ENCODE results near the gene AURKAIP1.

The AURKAIP1 gene

GRCh38 chr1:1345860-1346500, 29.0 kb downstream of the AURKAIP1 start:
- no peak overlapping the region for H3K4me3 ChIP-seq (ENCODE audit: low read depth, low read length)
- TF ChIP-seq POLR2A (IDR thresholded peaks at IDR 0.05; ENCODE audit: extremely low read depth, insufficient read length) = no peak
- TF ChIP-seq, protein P1, sequence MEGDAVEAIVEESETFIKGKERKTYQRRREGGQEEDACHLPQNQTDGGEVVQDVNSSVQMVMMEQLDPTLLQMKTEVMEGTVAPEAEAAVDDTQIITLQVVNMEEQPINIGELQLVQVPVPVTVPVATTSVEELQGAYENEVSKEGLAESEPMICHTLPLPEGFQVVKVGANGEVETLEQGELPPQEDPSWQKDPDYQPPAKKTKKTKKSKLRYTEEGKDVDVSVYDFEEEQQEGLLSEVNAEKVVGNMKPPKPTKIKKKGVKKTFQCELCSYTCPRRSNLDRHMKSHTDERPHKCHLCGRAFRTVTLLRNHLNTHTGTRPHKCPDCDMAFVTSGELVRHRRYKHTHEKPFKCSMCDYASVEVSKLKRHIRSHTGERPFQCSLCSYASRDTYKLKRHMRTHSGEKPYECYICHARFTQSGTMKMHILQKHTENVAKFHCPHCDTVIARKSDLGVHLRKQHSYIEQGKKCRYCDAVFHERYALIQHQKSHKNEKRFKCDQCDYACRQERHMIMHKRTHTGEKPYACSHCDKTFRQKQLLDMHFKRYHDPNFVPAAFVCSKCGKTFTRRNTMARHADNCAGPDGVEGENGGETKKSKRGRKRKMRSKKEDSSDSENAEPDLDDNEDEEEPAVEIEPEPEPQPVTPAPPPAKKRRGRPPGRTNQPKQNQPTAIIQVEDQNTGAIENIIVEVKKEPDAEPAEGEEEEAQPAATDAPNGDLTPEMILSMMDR (IDR thresholded peaks at IDR 0.05; ENCODE audit: low read depth, low read length) = no peak
- no peak for TF ChIP-seq MAX (IDR thresholded peaks at IDR 0.05; ENCODE audit: low read depth, low read length)
- no peak for TF ChIP-seq MYC (IDR thresholded peaks at IDR 0.05; ENCODE audit: low read depth, low read length)
- DNase-seq (ENCODE audit: low read depth) = no peak

DNA sequence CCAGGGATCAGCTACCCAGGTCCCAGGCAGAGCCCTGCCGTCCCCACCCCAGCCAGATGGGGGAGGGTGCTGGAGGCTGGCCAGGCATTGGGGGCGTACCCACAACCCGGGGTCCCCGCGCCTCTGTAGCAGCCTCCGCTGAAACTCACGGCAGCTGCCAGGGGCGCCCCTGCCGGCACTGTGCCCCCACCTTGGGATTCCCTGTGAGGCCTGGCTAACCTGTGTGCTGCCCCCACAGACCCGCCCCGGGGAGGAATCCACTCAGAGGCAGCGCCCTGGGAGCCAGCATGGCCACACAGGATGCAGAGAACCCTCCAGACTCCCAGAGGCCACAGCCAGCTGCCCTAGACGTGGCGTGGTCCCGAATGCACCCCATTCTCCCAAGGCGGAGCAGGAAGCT, 29.6 kb downstream of the AURKAIP1 start:
- no peak for DNase-seq (ENCODE audit: low read depth)
- no peak overlapping the region for H3K4me3 ChIP-seq (ENCODE audit: low read depth, low read length)
- no peak for TF ChIP-seq POLR2A (IDR thresholded peaks at IDR 0.05; ENCODE audit: extremely low read depth, insufficient read length)
- no peak for TF ChIP-seq MAX (IDR thresholded peaks at IDR 0.05; ENCODE audit: low read depth, low read length)
- TF ChIP-seq, protein P1 (IDR thresholded peaks at IDR 0.05; ENCODE audit: low read depth, low read length) = no peak
- TF ChIP-seq MYC (IDR thresholded peaks at IDR 0.05; ENCODE audit: low read depth, low read length) = no peak

DNA sequence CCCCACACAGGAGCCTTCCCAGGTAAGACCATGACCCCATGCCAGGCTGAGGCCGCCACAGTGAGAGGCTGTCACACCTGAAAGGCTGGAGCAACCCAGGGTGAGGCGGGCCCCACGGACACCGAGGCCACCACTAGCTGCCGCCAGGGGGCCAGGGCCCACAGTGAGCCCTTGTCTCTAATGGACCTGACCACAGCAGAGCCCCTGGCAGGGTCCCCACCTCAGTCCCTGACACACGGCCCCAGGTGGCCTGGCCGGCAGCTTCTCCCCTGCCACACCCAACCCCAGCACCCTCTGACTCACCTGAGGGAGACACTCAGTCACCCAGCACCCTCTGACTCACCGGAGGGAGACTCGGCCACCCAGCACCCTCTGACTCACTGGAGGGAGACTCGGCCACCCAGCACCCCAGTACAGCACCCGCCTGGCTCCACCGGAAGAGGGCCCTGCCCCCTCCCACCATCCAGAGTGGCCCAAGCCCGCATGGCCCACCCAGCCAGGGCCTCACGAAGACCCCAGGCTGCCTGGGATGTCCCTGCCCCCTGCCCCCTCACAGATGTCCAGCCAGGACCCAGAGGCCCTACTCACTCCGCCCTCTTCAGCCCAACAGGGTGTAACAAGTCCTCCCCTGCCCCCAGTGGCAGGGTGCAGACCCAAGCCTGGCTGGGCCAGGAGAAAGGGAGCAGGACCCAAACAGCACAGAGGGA, 30.2 kb downstream of the AURKAIP1 start:
- H3K4me3 ChIP-seq (ENCODE audit: low read depth, low read length) = no peak overlapping the region
- no peak for DNase-seq (ENCODE audit: low read depth)
- TF ChIP-seq, protein P1 (IDR thresholded peaks at IDR 0.05; ENCODE audit: low read depth, low read length) = no peak
- no peak for TF ChIP-seq MAX (IDR thresholded peaks at IDR 0.05; ENCODE audit: low read depth, low read length)
- TF ChIP-seq MYC (IDR thresholded peaks at IDR 0.05; ENCODE audit: low read depth, low read length) = no peak
- TF ChIP-seq POLR2A (IDR thresholded peaks at IDR 0.05; ENCODE audit: extremely low read depth, insufficient read length) = no peak

- H3K4me3 ChIP-seq (ENCODE audit: low read depth, low read length) = no peak overlapping the region
- TF ChIP-seq MAX (IDR thresholded peaks at IDR 0.05; ENCODE audit: low read depth, low read length) = no peak
- no peak for TF ChIP-seq MYC (IDR thresholded peaks at IDR 0.05; ENCODE audit: low read depth, low read length)
- no peak for TF ChIP-seq POLR2A (IDR thresholded peaks at IDR 0.05; ENCODE audit: extremely low read depth, insufficient read length)
- TF ChIP-seq, protein P1 (IDR thresholded peaks at IDR 0.05; ENCODE audit: low read depth, low read length) = no peak
- no peak for DNase-seq (ENCODE audit: low read depth)
These were observed 31.1 kb downstream of the AURKAIP1 start for GRCh38 chr1:1343811-1344421.

DNA sequence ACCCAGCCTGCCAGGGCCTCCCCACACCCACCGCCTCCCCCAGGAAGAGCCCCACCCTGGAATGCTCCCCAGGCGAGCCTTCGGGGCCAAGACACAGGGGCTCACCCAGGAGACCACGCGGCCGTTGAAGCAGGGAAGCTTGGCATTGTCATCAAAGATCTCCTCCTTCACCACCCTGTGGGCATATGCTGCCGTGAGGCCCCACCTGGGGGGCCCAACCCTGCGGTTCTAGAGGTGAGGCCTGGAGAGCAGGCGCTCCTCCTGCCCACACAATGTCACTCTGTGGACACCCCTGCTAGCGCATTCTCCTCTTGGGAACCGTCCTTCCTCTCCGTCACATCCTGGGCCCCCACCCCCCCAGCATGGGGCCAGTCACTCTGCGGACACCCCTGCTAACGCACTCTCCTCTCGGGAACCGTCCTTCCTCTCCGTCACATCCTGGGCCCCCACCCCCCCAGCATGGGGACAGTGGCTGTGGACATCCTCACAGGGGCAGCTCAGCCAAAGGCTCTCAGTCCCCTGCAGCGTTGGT, 32.4 kb downstream of the AURKAIP1 start:
- H3K4me3 ChIP-seq (ENCODE audit: low read depth, low read length) = no peak overlapping the region
- DNase-seq (ENCODE audit: low read depth) = no peak
- TF ChIP-seq MYC (IDR thresholded peaks at IDR 0.05; ENCODE audit: low read depth, low read length) (no peak), MAX (IDR thresholded peaks at IDR 0.05; ENCODE audit: low read depth, low read length) (no peak), POLR2A (IDR thresholded peaks at IDR 0.05; ENCODE audit: extremely low read depth, insufficient read length) (no peak)
- TF ChIP-seq, protein P1 (IDR thresholded peaks at IDR 0.05; ENCODE audit: low read depth, low read length) = no peak

Data from NB4 (cell line).